ENCODE measurements around the gene EPS15.

EPS15 gene

DNA sequence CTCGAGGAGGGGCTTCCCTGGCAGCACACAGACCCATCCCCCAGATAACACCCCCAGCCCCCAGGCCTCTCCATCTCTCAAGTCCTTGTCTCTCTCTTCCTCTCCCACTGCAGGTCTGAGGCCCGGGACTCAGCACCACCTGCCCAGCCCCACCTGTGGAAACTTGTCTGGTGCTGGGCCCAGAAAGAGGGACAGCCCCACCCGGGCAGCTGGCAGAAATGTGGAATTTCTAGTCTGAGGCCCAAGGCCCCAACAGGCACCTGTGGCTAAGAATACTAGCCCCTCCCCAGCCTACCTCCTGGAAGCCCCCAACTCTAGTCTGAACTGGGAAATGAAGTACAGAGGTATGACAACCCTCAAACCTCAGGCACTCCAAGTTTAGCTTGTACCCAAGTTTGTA lies 204.1 kb downstream of the EPS15 start:
- no peak for DNase-seq (ENCODE audit: low read depth)

DNA sequence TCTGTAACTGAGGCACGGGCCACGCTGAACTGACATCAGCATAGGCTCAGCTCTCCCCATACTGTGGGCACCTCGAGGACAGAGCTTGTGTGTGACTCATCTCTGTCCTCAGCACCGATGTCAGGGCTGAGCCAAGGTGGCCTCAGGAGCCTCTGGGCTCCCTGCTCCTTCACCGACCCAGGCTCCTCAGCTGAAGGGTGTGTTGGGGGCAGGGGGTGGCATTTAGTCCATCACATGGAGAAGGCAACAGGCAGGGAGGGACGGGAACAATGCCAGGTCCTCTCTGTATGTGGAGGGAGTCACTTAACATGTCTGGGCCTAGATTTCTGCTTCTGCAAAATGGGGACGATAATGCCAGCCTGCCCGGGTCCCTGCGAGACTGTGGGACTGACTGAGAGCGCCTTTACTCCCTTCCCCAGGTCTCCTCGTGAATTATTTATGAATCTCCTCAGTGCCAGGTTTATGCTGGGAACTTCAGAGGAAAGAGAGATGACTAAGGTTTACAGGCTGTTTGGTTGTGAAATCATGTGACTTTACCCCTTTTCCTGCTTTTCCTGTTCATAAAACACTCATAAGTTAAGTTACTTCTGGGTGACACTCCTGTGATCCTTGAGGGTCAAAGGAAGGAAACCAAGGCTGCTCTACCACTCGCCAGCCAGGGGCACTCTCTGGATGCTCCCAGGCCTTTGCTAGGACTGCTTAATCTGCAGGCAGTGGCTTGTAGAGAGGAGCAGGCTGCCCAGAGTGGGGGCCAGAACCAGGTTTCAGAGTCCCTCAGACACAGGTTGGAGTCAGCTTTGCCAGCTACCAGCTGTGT lies 204.9 kb downstream of the EPS15 start:
- no peak for DNase-seq (ENCODE audit: low read depth)

DNA sequence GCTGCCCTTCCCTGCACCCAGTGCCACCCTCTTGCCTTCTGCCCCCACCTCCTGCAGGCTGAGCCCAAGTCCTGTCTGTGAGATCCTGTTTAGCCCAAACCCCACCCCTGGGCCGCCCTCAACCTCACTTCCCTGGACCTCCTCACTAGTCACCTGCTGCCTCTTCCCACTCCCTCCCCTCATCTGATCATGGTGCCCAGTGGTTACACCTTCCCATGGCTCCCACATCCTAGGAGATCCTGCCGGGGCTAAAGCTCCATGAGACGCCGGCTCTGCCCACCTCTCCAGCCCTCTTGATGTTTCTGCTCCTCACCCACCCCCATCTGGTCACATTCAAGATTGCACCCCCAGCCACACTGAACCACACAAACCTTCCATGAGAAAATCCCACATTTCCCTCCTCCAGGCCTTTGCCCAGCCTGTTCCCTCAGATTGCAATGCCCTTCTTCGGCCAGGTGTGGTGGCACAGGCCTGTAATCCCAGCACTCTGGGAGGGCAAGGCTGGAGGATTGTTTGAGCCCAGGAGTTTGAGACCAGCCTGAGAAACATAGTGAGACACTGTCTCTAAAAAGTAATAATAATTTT lies 205.7 kb downstream of the EPS15 start:
- DNase-seq (ENCODE audit: low read depth): no peak

GRCh38 chr1:51312718-51313117 lies 206.3 kb downstream of the EPS15 start:
- DNase-seq (ENCODE audit: low read depth): no peak

GRCh38 chr1:51311826-51312225 lies 207.2 kb downstream of the EPS15 start:
- DNase-seq (ENCODE audit: low read depth): no peak

- DNase-seq (ENCODE audit: low read depth): no peak
Observed at GRCh38 chr1:51310871-51311613, 208.0 kb downstream of the EPS15 start.

DNA sequence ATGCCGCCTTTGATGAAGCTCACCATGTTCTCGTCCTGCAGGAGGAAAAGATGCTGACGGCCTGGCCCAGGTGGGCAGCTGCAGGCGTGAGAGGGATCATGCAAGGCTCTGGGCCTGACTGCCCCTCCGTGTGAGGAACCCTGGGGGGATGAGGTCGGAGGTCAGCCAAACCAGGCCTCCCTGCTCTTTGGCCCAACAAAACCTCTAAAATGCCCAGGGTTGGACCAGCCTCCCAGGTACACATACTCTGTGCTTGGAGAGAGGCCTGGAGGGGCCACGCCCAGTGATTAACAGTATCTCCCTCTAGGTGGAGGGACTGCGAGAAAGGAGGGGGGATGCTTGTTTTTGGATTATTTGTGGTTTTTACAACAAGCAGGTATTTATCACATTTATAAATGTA lies 209.8 kb downstream of the EPS15 start:
- DNase-seq (ENCODE audit: low read depth): no peak

DNA sequence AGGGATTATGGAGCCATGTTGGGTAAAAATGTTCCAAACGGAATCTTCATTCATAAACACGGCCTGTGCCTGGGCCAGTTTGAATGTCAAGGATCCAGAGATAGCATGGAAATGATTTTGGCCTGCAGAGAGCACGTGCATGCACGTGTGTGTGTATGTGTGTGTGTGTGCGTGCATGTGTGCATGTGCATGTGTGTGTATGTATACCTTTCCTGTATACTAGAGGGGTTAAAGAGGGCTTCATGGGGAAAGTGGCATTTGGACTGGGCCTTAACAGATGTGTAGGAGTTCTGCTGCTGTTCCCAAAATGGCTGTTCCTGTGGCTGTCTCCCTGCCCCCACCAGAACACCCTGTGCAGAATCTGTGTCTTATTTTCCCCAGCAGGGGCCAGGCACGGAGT lies 210.4 kb downstream of the EPS15 start:
- no peak for DNase-seq (ENCODE audit: low read depth)

GRCh38 chr1:51306950-51307349 lies 212.1 kb downstream of the EPS15 start:
- DNase-seq (ENCODE audit: low read depth): no peak

GRCh38 chr1:51305371-51305823 lies 213.7 kb downstream of the EPS15 start:
- no peak for DNase-seq (ENCODE audit: low read depth)

GRCh38 chr1:51304360-51304759 lies 214.7 kb downstream of the EPS15 start:
- DNase-seq (ENCODE audit: low read depth): no peak
